MM.1S (cell line): Measurements from ENCODE around the gene ABCC3.

Experiments
- DNase-seq: peaks from one replicate; pipeline ENCODE4 v3.0.0-alpha.2; 2015
- H2AFZ ChIP-seq: fragments of 300-600 bp; sonication (generic); 2 replicates; pipeline ENCODE4 v1.6.0; 2016; ENCODE audit warnings: antibody characterized with exemption, low read length
- H3F3A ChIP-seq: fragments of 300-600 bp; sonication (generic); 2 replicates; pipeline ENCODE4 v1.6.1; 2016; ENCODE audit warnings: mild to moderate bottlenecking, antibody characterized with exemption, low read length, moderate library complexity, mixed read lengths; ENCODE audit not compliant: insufficient read depth
- H3K27ac ChIP-seq: fragments of 300-600 bp; sonication (generic); 2 replicates; pipeline ENCODE4 v1.5.1; 2016; ENCODE audit warnings: mild to moderate bottlenecking, low read length
- H3K27me3 ChIP-seq: fragments of 300-600 bp; sonication (generic); replicated peaks from 2 replicates; pipeline ENCODE4 v1.6.0; 2016; ENCODE audit warnings: low read length; ENCODE audit not compliant: insufficient read depth
- H3K36me3 ChIP-seq: fragments of 300-600 bp; sonication (generic); replicated peaks from 2 replicates; pipeline ENCODE4 v1.6.1; 2016; ENCODE audit warnings: mild to moderate bottlenecking, low read length, mixed read lengths; ENCODE audit not compliant: insufficient read depth
- H3K4me1 ChIP-seq: fragments of 300-600 bp; sonication (generic); 2 replicates; pipeline ENCODE4 v1.6.1; 2016; ENCODE audit warnings: low read length, mixed read lengths
- H3K4me2 ChIP-seq: fragments of 300-600 bp; sonication (generic); 2 replicates; pipeline ENCODE4 v1.6.0; 2016; ENCODE audit warnings: low read depth, low read length
- H3K4me3 ChIP-seq: fragments of 300-600 bp; sonication (generic); 2 replicates; pipeline ENCODE4 v1.5.1; 2016; ENCODE audit warnings: low read length, mixed read lengths
- H3K79me2 ChIP-seq: fragments of 300-600 bp; sonication (generic); 2 replicates; pipeline ENCODE4 v1.6.1; 2016; ENCODE audit warnings: mixed run types, low read length, mixed read lengths
- H3K9ac ChIP-seq: fragments of 300-600 bp; sonication (generic); 2 replicates; pipeline ENCODE4 v1.6.1; 2016; ENCODE audit warnings: low read length, mixed read lengths
- H3K9me2 ChIP-seq: fragments of 300-600 bp; sonication (generic); replicated peaks from 2 replicates; pipeline ENCODE4 v1.6.1; 2016; ENCODE audit warnings: mild to moderate bottlenecking, low read length, mixed read lengths; ENCODE audit not compliant: insufficient read depth
- H3K9me3 ChIP-seq: fragments of 300-600 bp; sonication (generic); replicated peaks from 2 replicates; pipeline ENCODE4 v1.6.1; 2016; ENCODE audit warnings: mild to moderate bottlenecking, low read length, mixed read lengths; ENCODE audit not compliant: insufficient read depth
- H4K20me1 ChIP-seq: fragments of 300-600 bp; sonication (generic); 2 replicates; pipeline ENCODE4 v1.6.1; 2016; ENCODE audit warnings: mild to moderate bottlenecking, low read length, moderate library complexity, mixed read lengths; ENCODE audit not compliant: insufficient read depth
- CTCF ChIP-seq: fragments of 300-600 bp; sonication (generic); IDR thresholded peaks from 2 replicates; pipeline ENCODE4 v1.5.1; 2016; ENCODE audit warnings: antibody characterized with exemption, low read length, mixed read lengths
- EZH2 ChIP-seq: fragments of 300-600 bp; sonication (generic); optimal IDR thresholded peaks from 2 replicates; pipeline ENCODE3; 2017; ENCODE audit warnings: low read depth, mild to moderate bottlenecking, antibody characterized with exemption, low read length, mixed read lengths
- EZH2phosphoT487 ChIP-seq: fragments of 300-600 bp; sonication (generic); IDR thresholded peaks from 2 replicates; pipeline ENCODE4 v1.6.1; 2018; ENCODE audit warnings: antibody characterized with exemption, low read length

ABCC3 gene

GRCh38 chr17:50676065-50676975 is 41.6 kb downstream of the ABCC3 start:
- H3K27ac ChIP-seq = no peak overlapping the region
- H3K4me2 ChIP-seq = no peak overlapping the region
- H3K4me3 ChIP-seq = no peak overlapping the region
- H3K4me1 ChIP-seq = no peaks in the 10 kb centered on the region
- H2AFZ ChIP-seq = no peak overlapping the region
- no peaks in the 10 kb centered on the region for H3F3A ChIP-seq
- TF ChIP-seq EZH2 (no peak), EZH2phosphoT487 (no peak), CTCF (no peak)
- H4K20me1 ChIP-seq = no peaks in the 10 kb centered on the region
- H3K9ac ChIP-seq = no peak overlapping the region
- no peaks in the 10 kb centered on the region for H3K9me3 ChIP-seq
- H3K79me2 ChIP-seq = no peaks in the 10 kb centered on the region
- no peaks in the 10 kb centered on the region for H3K36me3 ChIP-seq
- H3K9me2 ChIP-seq = no peaks in the 10 kb centered on the region
- no peak for DNase-seq
- H3K27me3 ChIP-seq = 0 out of 2 replicates have a peak, but pooled peaks cover 2% of the 10 kb centered on the region

- DNase-seq = no peak
- no peak overlapping the region for H3K9ac ChIP-seq
- no peak overlapping the region for H3K4me3 ChIP-seq
- no peak for TF ChIP-seq EZH2
- TF ChIP-seq CTCF = no peak
- TF ChIP-seq EZH2phosphoT487 = no peak
- H3F3A ChIP-seq = no peaks in the 10 kb centered on the region
- no peaks in the 10 kb centered on the region for H3K9me2 ChIP-seq
- no peaks in the 10 kb centered on the region for H3K36me3 ChIP-seq
- H3K27me3 ChIP-seq = 0 out of 2 replicates have a peak, but pooled peaks cover 8% of the 10 kb centered on the region
- no peak overlapping the region for H3K27ac ChIP-seq
- no peak overlapping the region for H2AFZ ChIP-seq
- no peak overlapping the region for H3K4me2 ChIP-seq
- no peaks in the 10 kb centered on the region for H3K79me2 ChIP-seq
- no peaks in the 10 kb centered on the region for H3K9me3 ChIP-seq
- no peaks in the 10 kb centered on the region for H3K4me1 ChIP-seq
- H4K20me1 ChIP-seq = no peaks in the 10 kb centered on the region
Measured at GRCh38 chr17:50677851-50678375, 43.2 kb downstream of the ABCC3 start.

GRCh38 chr17:50679008-50679544 is 44.4 kb downstream of the ABCC3 start:
- no peak for TF ChIP-seq CTCF
- TF ChIP-seq EZH2phosphoT487 = no peak
- TF ChIP-seq EZH2 = no peak
- Histone ChIP-seq H3F3A (no peaks in the 10 kb centered on the region), H3K27ac (no peak overlapping the region), H4K20me1 (no peaks in the 10 kb centered on the region), H3K4me1 (no peaks in the 10 kb centered on the region), H3K79me2 (no peaks in the 10 kb centered on the region), H3K4me2 (no peak overlapping the region), H3K27me3 (0 out of 2 replicates have a peak, but pooled peaks cover 8% of the 10 kb centered on the region), H3K9ac (no peak overlapping the region), H2AFZ (no peak overlapping the region), H3K9me3 (no peaks in the 10 kb centered on the region), H3K4me3 (no peak overlapping the region), H3K9me2 (no peaks in the 10 kb centered on the region), H3K36me3 (no peaks in the 10 kb centered on the region)
- DNase-seq = no peak
